Pons (tissue), 1 donor: ENCODE results near the gene LEAP2.
"Not testable (repeated sequence)": the region's sequence is repeated elsewhere in the genome, so short reads cannot be mapped to it uniquely, and the experiment has no call there.

Experiments used
- DNase-seq: peaks from one replicate; pipeline ENCODE4 v3.0.0-alpha.2; 2016; ENCODE audit warnings: low spot score

The LEAP2 gene

DNA sequence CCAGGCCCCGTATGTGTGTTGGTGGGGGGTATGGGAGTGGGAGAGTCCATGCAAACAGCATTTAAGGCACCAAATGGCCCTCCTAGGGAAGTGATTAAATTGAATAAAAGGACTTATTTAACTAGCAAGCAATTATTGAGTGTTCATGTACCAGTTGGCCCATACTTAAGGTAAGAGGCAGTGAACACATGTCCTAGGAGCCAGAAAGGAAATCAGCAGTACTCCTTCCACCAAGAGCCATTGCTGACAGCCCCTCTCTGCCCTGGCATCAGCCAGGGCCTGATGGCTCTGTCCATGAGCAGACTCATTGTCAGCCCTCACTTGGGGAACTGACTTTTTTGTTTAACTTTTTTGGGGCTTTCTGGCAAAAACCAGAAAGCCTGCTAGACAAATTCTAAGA is 32.6 kb upstream of the LEAP2 start:
- no peak for DNase-seq

DNA sequence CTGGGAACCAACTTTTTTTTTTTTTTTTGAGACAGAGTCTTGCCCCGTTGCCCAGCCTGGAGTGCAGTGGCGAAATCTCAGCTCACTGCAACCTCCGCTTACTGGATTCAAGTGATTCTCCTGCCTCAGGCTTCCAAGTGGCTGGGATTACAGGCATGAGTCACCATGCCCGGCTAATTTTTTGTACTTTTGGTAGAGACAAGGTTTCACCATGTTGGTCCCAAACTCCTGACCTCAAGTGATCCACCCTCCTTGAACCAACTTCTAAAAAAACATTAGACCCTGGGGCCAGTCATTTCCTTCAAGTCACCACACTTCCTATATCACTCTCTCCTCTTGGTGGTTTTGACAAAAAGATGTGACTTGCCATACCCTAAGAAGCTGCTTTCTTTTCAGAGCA is 32.2 kb upstream of the LEAP2 start:
- no peak for DNase-seq

DNA sequence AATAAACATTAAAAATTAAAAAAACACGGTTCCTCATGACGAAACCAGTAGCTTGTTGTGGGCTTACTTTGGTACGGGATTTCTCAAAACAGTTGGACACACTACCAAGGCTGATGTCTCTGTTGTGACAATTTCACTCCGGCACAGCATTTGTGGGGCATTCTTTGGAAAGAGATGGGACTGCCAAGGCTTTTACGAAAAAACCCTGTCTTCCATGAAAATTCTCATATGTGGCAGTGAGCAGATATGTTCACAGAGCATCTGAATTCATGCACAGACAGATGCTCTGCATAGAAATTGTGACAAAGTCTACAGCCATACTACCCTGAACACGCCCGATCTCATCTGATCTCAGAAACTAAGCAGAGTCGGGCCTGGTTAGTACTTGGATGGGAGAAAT is 25.2 kb upstream of the LEAP2 start:
- DNase-seq: no peak

DNA sequence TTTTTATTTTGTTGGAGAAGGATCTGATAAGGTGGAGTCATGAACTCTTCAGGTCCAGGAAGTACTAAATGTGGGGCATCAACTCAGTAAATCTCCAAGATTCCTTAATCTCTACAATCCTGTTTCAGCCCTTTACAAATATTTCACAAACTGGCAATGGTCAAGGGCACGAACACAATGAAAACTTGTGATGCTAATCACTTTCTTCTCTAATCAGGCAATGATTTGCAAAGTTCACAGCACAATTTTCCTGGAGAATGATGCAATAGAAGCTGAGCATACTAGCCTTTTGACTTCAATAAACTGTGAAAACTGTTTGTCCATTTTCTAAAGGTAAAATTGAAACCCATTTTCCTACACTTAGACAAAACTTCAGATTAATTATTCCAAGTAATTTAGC is 24.1 kb upstream of the LEAP2 start:
- no peak for DNase-seq

DNA sequence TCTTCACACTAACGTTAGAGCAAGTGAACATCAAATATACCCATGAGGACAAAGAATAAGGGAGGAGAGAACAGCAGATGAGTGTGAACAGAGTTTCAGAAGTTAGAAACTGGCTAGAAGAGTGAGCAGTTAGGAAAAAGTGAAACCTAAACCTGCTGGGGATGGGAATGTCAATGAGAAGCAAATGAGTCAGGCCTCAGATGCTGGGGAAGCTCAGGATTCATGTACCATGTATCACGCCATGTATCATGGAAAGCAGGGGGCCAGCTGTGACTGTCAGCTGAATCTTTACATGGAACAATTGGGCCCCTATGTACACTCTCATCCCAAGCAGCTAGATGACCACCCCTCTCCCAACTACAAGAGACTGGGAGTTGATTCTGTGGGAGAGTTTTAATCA is 23.4 kb upstream of the LEAP2 start:
- DNase-seq: no peak

GRCh38 chr5:132853323-132853722 is 20.1 kb upstream of the LEAP2 start:
- no peak for DNase-seq

DNA sequence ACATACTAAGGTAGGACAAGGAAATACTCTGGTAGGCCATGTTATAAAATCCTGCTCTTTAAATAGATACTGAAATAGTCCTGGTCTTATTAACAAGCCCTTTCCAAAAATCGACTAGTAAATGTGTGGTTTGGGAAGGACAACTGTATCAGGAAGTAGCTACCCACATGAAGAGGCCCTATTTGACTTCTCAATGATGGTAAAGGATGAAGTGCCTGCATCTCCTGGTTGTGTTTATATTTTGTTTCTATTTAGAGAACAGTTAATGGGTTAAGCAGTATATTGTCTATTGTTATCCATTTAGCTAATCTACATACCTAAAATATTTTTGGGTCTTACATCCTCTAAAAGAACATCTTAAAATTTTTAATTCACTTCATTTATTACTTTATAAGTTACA is 19.7 kb upstream of the LEAP2 start:
- no peak for DNase-seq

- no peak for DNase-seq
Measured at GRCh38 chr5:132854301-132854700, 19.2 kb upstream of the LEAP2 start.

DNA sequence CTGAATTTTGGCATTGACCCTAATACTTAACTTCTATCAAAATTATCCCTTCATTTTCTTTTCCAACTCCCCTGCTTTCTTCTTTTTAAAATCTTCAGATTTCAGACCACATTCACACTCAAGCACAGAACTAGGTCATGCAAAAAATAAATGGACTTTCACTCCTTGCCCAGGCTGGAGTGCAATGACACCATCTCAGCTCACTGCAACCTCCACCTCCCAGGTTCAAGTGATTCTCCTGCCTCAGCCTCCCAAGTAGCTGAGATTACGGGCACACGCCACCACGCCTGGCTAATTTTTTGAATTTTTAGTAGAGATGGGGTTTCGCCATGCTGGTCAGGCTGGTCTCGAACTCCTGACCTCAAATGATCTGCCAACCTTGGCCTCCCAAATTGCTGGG is 18.5 kb upstream of the LEAP2 start:
- DNase-seq: not testable (repeated sequence)

GRCh38 chr5:132856011-132856410 is 17.5 kb upstream of the LEAP2 start:
- no peak for DNase-seq

DNA sequence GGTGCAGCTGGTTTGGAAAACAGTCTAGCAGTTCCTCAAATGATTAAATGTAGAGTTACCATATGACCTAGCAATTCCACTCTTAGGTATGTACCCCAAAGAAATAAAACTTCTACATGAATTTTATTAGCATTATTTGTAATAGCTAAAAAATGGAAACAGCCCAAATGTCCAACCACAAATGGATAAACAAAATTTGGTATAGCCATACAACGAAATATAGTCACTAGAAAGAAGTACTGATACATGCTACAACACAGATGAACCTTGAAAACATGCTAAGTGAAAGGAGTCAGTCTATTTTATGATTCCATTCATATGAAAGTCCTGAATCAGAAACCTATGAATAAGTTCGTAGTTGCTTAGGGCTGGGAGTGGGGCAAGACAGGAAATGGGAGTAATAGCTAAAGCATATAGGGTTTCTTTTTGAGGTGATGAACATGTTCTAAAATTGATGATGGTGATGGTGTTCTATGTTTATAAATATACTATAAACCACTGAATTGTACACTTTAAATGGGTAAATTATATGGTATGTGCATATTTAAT is 13.5 kb upstream of the LEAP2 start:
- no peak for DNase-seq

GRCh38 chr5:132860742-132861141 is 12.7 kb upstream of the LEAP2 start:
- DNase-seq: no peak

- DNase-seq: peak; percentile 44
Measured at GRCh38 chr5:132865668-132866341, 7.7 kb upstream of the LEAP2 start.

- DNase-seq: peak; percentile 100
Measured at GRCh38 chr5:132866342-132867045, 7.0 kb upstream of the LEAP2 start, which contains the start of the genes GDF9 and UQCRQ. Gene GDF9 (minus strand): TSS chr5:132866469. CDS start chr5:132864533, 1,936 bp downstream. Gene UQCRQ (plus strand): TSS chr5:132866642. CDS start chr5:132866882, 240 bp downstream.

DNA sequence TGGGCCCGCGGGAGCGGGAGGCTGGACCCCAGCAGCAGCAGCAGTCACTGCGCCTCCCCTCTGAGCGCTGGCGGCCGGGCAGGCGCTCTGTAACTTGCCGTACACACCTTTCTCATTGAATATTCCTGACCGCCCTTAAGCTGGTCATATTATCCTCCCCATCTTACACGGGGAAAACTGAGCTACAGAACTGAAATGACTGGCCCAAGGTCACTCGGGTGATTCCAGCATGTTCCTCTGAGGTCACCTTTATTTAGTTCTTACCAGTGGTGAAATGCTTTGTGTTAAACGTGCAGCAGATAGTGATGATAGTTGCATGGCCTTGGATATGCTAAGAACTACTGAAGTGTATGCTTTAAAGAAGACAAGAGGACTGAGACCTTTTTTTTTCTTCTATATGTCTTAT is 6.4 kb upstream of the LEAP2 start:
- no peak for DNase-seq

GRCh38 chr5:132868754-132869153 is 4.7 kb upstream of the LEAP2 start:
- DNase-seq: no peak

GRCh38 chr5:132870801-132871200 is 2.7 kb upstream of the LEAP2 start:
- DNase-seq: no peak

GRCh38 chr5:132871459-132872284 is 1.8 kb upstream of the LEAP2 start:
- DNase-seq: no peak

DNA sequence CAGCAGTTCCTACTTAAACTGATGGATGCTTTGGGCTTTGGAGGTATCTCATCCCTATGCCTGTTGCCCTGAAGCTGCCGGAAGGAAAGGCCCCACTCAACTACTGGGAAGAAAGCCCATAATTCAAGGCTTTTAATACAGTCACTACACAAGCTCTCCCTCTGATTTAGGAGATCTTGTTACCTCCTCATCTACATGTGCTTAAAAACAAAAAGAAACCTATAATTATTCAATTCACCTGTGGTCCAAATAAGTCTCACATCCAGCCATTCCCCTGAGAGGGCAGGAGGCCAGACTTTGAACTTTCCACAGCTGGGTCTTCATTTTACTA is 715 bp upstream of the LEAP2 start:
- DNase-seq: no peak

DNA sequence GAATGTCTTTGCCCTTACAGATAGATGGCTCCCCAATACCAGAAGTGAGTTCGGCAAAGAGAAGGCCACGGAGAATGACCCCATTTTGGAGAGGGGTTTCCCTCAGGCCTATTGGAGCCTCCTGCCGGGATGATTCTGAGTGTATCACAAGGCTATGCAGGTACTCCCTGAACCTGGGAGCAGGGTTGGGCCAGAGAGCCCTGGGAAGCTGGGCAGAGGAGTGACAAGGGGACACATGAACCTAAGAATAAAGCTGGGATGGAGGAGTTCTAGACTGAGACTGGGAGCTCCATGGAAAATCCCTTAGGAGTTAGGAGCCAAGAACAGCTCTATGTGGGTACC is 433 bp downstream of the LEAP2 start:
- no peak for DNase-seq

- DNase-seq: no peak
Measured at GRCh38 chr5:132876020-132876759, 2.7 kb downstream of the LEAP2 start.

DNA sequence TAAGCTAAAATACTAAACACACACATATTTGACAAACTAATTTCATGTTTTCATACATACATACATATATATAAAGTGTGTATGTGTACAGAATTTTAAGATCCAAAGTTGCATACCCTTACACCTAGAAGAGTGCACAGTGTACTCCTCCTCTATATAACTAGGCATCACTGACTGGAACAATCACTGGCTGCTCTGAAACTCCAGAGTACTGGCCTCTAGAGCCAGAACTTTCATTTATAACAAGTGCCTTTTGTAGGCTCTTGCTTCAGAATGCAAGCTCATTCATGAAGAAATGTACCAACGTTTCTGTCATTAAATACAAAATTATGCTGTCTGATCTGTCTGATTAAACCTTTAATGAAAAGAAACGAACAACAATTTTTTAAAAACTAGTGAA is 4.0 kb downstream of the LEAP2 start:
- peak; percentile 84 for DNase-seq
